Osteoblast (primary cell): ENCODE results near the gene PUS1. TPM values are rescaled to one million over a fixed set of nuclear protein-coding genes. Genes with fewer than 3 reads are reported as not detected.

ENCODE experiments used
- DNase-seq: peaks from one replicate; pipeline ENCODE4 v3.0.0; 2011; ENCODE audit warnings: low spot score, mixed read lengths; ENCODE audit not compliant: insufficient read length; ENCODE audit errors: missing footprints
- H2AFZ ChIP-seq: 2 replicates; pipeline ENCODE4 v1.6.0; 2011; ENCODE audit warnings: mild to moderate bottlenecking, low read length
- H3K27ac ChIP-seq: 2 replicates; pipeline ENCODE4 v1.5.1; 2011; ENCODE audit warnings: mild to moderate bottlenecking, low read depth, low read length, moderate library complexity
- H3K27me3 ChIP-seq: 2 replicates; pipeline ENCODE4 v1.6.0; 2012; ENCODE audit warnings: mild to moderate bottlenecking, control low read depth, inconsistent platforms, low read length, moderate library complexity; ENCODE audit not compliant: insufficient read depth
- H3K36me3 ChIP-seq: 2 replicates; pipeline ENCODE4 v1.5.1; 2011; ENCODE audit warnings: mild to moderate bottlenecking, low read length, control low read depth, moderate library complexity; ENCODE audit not compliant: insufficient read depth
- H3K4me1 ChIP-seq: 2 replicates; pipeline ENCODE4 v1.5.1; 2011; ENCODE audit warnings: mild to moderate bottlenecking, low read length, control low read depth, moderate library complexity; ENCODE audit not compliant: insufficient read depth
- H3K4me2 ChIP-seq: 2 replicates; pipeline ENCODE4 v1.6.0; 2011; ENCODE audit warnings: mild to moderate bottlenecking, low read length; ENCODE audit not compliant: insufficient read depth
- H3K4me3 ChIP-seq: fragments of 200-600 bp; sonication (generic); 3 replicates; pipeline ENCODE4 v1.5.1; 2012; ENCODE audit warnings: mild to moderate bottlenecking, low read length, inconsistent platforms; ENCODE audit not compliant: insufficient read depth
- H3K79me2 ChIP-seq: 2 replicates; pipeline ENCODE4 v1.6.0; 2012; ENCODE audit warnings: mild to moderate bottlenecking, low read length, control low read depth, inconsistent platforms; ENCODE audit not compliant: insufficient read depth
- H3K9me3 ChIP-seq: 2 replicates; pipeline ENCODE4 v1.5.1; 2011; ENCODE audit warnings: low read depth, low read length, control low read depth
- H4K20me1 ChIP-seq: 2 replicates; pipeline ENCODE4 v1.6.0; 2012; ENCODE audit warnings: mild to moderate bottlenecking, low read length, control low read depth; ENCODE audit not compliant: insufficient read depth
- CTCF ChIP-seq: IDR thresholded peaks from 2 replicates; pipeline ENCODE4 v1.5.1; 2011; ENCODE audit warnings: mild to moderate bottlenecking, low read depth, low read length, moderate library complexity; ENCODE audit errors: extremely low read depth
- total RNA-seq: library from RNA; depleted of rRNA; stranded (reverse); fragments of >200 nt; gene quantifications from 2 replicates; pipeline ENCODE4 v1.2.3, GENCODE V29; 2012

Gene PUS1
- total RNA-seq, 1 donor, result 7.6 TPM

GRCh38 chr12:131929581-131930456 is 743 bp downstream of the PUS1 start:
- no peaks in the 10 kb centered on the region for H3K27me3 ChIP-seq
- DNase-seq, result peak; percentile 91
- H3K27ac ChIP-seq, result peak overlapping the region; percentile 75
- H4K20me1 ChIP-seq, result peaks cover 7% of the 10 kb centered on the region
- peaks cover 38% of the 10 kb centered on the region for H3K36me3 ChIP-seq
- TF ChIP-seq CTCF, result no peak
- peaks cover 28% of the 10 kb centered on the region for H3K79me2 ChIP-seq
- H3K9me3 ChIP-seq, result no peaks in the 10 kb centered on the region
- peak overlapping the region; percentile 65 for H2AFZ ChIP-seq
- H3K4me2 ChIP-seq, result peak overlapping the region; percentile 88
- H3K4me3 ChIP-seq, result peak overlapping the region; percentile 93
- peaks cover 9% of the 10 kb centered on the region for H3K4me1 ChIP-seq

GRCh38 chr12:131930510-131930909 is 1.4 kb downstream of the PUS1 start:
- peaks cover 9% of the 10 kb centered on the region for H3K4me1 ChIP-seq
- peak overlapping the region; percentile 17 for H3K27ac ChIP-seq
- H3K4me3 ChIP-seq, result peak overlapping the region; percentile 93
- peak overlapping the region; percentile 88 for H3K4me2 ChIP-seq
- peaks cover 28% of the 10 kb centered on the region for H3K79me2 ChIP-seq
- no peak for DNase-seq
- H3K9me3 ChIP-seq, result no peaks in the 10 kb centered on the region
- peaks cover 7% of the 10 kb centered on the region for H4K20me1 ChIP-seq
- no peaks in the 10 kb centered on the region for H3K27me3 ChIP-seq
- H3K36me3 ChIP-seq, result peaks cover 45% of the 10 kb centered on the region
- H2AFZ ChIP-seq, result peak overlapping the region; percentile 65
- no peak for TF ChIP-seq CTCF

- H3K4me1 ChIP-seq, result peaks cover 9% of the 10 kb centered on the region
- no peaks in the 10 kb centered on the region for H3K9me3 ChIP-seq
- no peak overlapping the region for H3K4me2 ChIP-seq
- no peak overlapping the region for H3K27ac ChIP-seq
- no peak overlapping the region for H2AFZ ChIP-seq
- peaks cover 53% of the 10 kb centered on the region for H3K36me3 ChIP-seq
- DNase-seq, result peak; percentile 69
- H3K27me3 ChIP-seq, result no peaks in the 10 kb centered on the region
- peaks cover 28% of the 10 kb centered on the region for H3K79me2 ChIP-seq
- H3K4me3 ChIP-seq, result no peak overlapping the region
- peaks cover 7% of the 10 kb centered on the region for H4K20me1 ChIP-seq
- no peak for TF ChIP-seq CTCF
Observed at GRCh38 chr12:131933387-131933786, 4.3 kb downstream of the PUS1 start.

GRCh38 chr12:131934535-131934934 is 5.5 kb downstream of the PUS1 start:
- Histone ChIP-seq H3K27me3 (no peaks in the 10 kb centered on the region), H3K36me3 (peaks cover 60% of the 10 kb centered on the region), H3K79me2 (peaks cover 23% of the 10 kb centered on the region)

More at GRCh38 chr12:131934535-131934934, 5.5 kb downstream of the PUS1 start:
- H4K20me1 ChIP-seq, result peaks cover 7% of the 10 kb centered on the region
- no peaks in the 10 kb centered on the region for H3K9me3 ChIP-seq
- H2AFZ ChIP-seq, result no peak overlapping the region
- no peak for TF ChIP-seq CTCF
- H3K4me1 ChIP-seq, result peaks cover 9% of the 10 kb centered on the region
- no peak overlapping the region for H3K4me2 ChIP-seq
- H3K4me3 ChIP-seq, result no peak overlapping the region
- H3K27ac ChIP-seq, result no peak overlapping the region
- DNase-seq, result no peak
